Gastrocnemius medialis (tissue), 4 donors: ENCODE results near the gene PTX4. TPM values are rescaled to one million over a fixed set of nuclear protein-coding genes. Genes with fewer than 3 reads are reported as not detected.

Source experiments
- ATAC-seq, 2 donors: fragments of 150-250 bp; one replicate each; pipeline ENCODE4 v1.9.1; 2016
- DNase-seq, 2 donors: peaks; one replicate each; pipeline ENCODE4 v3.0.0-alpha.2; 2019
- H3K27ac ChIP-seq, 4 donors: fragments of 200-600 bp; sonication (generic); 1 replicate in 1 of 4; 2 replicates in 3 of 4; pipeline ENCODE4 v1.5.1; 2016 to 2018; ENCODE audit warnings: mild to moderate bottlenecking in 2 of 4, moderate library complexity in 1 of 4
- H3K27me3 ChIP-seq, 3 donors: fragments of 200-600 bp; sonication (generic) in 2 of 3; 1 replicate in 1 of 3; 2 replicates in 2 of 3; pipeline versions ENCODE4 v1.5.1 to v1.6.0; 2016 to 2019; ENCODE audit warnings: mild to moderate bottlenecking in 1 of 3, moderate library complexity in 1 of 3
- H3K36me3 ChIP-seq, 2 donors: fragments of 200-600 bp; sonication (generic) in 1 of 2; one replicate each; pipeline ENCODE4 v1.5.1; 2017 to 2018
- H3K4me1 ChIP-seq, 2 donors: fragments of 200-600 bp; sonication (generic) in 1 of 2; one replicate each; pipeline ENCODE4 v1.5.1; 2016 to 2017; ENCODE audit warnings: mild to moderate bottlenecking in 2 of 2
- H3K4me3 ChIP-seq, 4 donors: fragments of 200-600 bp; sonication (generic) in 3 of 4; 1 replicate in 1 of 4; 2 replicates in 3 of 4; pipeline ENCODE4 v1.5.1; 2016 to 2019; ENCODE audit warnings: mild to moderate bottlenecking in 2 of 4
- H3K9me3 ChIP-seq, 3 donors: fragments of 200-600 bp; sonication (generic) in 2 of 3; 1 replicate in 1 of 3; 2 replicates in 2 of 3; pipeline ENCODE4 v1.5.1; 2016 to 2019
- CTCF ChIP-seq, 5 experiments: fragments of 450-650 bp in 3 of 5; fragments of 200-600 bp in 2 of 5; sonication (generic) in 2 of 5; IDR thresholded peaks in 4 of 5; conservative IDR thresholded peaks in 1 of 5; 1 replicate in 4 of 5; 2 replicates in 1 of 5; pipeline ENCODE4 v1.5.1; 2016 to 2019; ENCODE audit warnings: antibody characterized with exemption in 5 of 5, mild to moderate bottlenecking in 3 of 5, moderate library complexity in 3 of 5
- POLR2A ChIP-seq, 2 donors: fragments of 450-650 bp; IDR thresholded peaks; one replicate each; pipeline ENCODE4 v1.6.1; 2017; ENCODE audit warnings: antibody characterized with exemption in 2 of 2, mild to moderate bottlenecking in 2 of 2, moderate library complexity in 2 of 2
- in situ Hi-C, 4 donors: fragments of 200-750 bp; cut with MboI; loops; one replicate each; pipeline versions ENCODE4 v1.15.0 to v1.8.0; 2017; ENCODE audit warnings: low sequenced_read_pairs in 4 of 4
- intact Hi-C: fragments of 100-400 bp; cut with DNase I; formaldehyde crosslinking; loops from one replicate; pipeline ENCODE4 v1.15.1; 2023; ENCODE audit warnings: low total_unique reads
- total RNA-seq, 4 donors: library from RNA; depleted of rRNA; stranded (reverse); fragments of >200 nt; gene quantifications; one replicate each; pipeline versions ENCODE4 v1.1.0 to v1.2.3, GENCODE V29; 2016

The PTX4 gene
- total RNA-seq, 4 donors from 2014 or later = 0.41 TPM; not detected in 3

DNA sequence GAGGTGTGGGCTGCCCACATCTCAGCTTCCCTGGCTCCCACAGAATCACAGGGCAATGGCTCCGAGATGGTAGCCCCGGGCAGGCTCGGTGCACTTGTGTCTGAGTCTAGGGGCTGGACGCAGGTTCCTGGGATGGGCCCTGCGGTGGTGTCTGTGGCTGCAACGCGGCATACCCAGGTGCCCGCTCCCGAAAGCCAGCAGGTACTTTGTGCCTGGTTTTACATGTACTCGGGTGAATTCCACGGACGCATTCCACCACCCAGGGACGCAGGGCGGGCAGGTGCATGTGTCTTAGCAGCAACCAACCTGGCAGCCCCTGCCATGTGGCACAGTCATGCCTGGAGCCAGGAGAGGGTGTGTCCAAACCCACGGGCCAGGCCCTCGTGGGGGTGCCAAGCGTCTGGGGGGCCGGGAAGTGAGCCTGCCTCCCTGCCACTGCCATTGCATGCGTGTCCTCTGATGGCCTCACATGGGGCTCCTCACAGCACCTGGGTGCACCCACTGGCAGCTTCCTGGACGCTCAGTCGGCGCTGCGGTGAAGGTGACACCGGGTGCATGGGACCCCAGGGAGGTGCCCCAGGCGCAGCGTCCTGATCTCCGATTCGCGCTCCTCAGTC lies 40.3 kb upstream of the PTX4 start:
- Histone ChIP-seq H3K4me1 (peaks cover 15 to 21% of the 10 kb centered on the region in 2 donors), H3K27me3 (no peaks in the 10 kb centered on the region), H3K36me3 (no peaks in the 10 kb centered on the region), H3K9me3 (no peaks in the 10 kb centered on the region), H3K27ac (peak overlapping the region in 1 of 4 donors; percentile 87), H3K4me3 (no peak overlapping the region)
- DNase-seq (no peak), ATAC-seq (no peak)
- intact Hi-C loops = no loop called here
- TF ChIP-seq CTCF (IDR thresholded peaks at IDR 0.05 in 4 of 5, conservative IDR thresholded peaks at IDR 0.05 in 1 of 5) = no peak
- TF ChIP-seq POLR2A (IDR thresholded peaks at IDR 0.05) = no peak
- in situ Hi-C loops = no loop called here

DNA sequence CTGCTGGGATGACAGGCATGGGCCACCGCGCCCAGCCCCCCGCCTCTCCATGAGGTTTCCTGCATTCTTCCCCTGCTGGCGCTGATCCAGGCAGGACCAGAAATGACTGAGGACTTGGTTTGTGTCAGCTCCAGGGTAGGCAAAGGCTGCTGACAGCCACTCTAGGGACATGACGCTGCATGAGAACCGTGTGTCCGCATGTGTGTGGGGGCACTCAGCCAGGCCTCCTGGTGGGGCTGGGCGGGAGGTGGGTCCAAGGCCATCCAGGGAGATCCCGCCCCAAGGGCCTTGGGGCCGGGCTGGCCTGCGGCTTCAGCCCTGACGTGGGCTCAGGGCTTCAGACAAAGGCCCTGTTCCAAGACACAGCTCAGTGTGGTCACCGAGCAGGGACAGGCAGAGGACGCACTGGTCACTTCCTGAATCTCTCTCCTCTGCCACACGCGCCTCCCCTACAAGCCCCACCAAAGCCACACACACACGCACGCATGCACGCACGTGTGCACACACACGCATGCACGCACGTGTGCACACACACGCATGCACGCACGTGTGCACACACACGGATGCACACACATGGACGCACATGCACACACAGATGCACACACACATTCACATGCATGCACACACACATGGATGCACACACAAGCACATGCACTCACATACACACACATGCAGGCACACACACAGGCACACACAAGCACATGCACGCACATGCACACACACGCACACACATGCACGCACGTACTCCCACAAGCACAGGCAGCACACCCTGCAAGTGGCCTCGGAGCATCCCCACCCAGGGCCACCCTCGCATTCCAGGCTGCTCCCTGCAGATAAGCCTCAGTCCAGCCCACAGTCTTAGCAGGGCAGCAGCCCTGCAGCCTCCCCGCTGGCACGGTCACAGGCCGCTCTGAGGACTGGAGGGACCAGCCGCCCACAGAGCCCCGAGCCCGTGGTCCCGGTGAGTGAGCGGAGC lies 39.4 kb upstream of the PTX4 start:
- ATAC-seq (no peak), DNase-seq (no peak)
- intact Hi-C loops = no loop called here
- Histone ChIP-seq H3K36me3 (no peaks in the 10 kb centered on the region), H3K4me1 (peaks cover 15 to 21% of the 10 kb centered on the region in 2 donors), H3K4me3 (no peak overlapping the region), H3K9me3 (no peaks in the 10 kb centered on the region), H3K27me3 (no peaks in the 10 kb centered on the region), H3K27ac (peak overlapping the region in 1 of 4 donors; percentile 50)
- TF ChIP-seq CTCF (IDR thresholded peaks at IDR 0.05 in 4 of 5, conservative IDR thresholded peaks at IDR 0.05 in 1 of 5) (no peak), POLR2A (IDR thresholded peaks at IDR 0.05) (no peak)
- in situ Hi-C loops = no loop called here

- in situ Hi-C loops = no loop called here
- H3K27me3 ChIP-seq = no peaks in the 10 kb centered on the region
- H3K36me3 ChIP-seq = no peaks in the 10 kb centered on the region
- H3K27ac ChIP-seq = peak overlapping the region in 1 of 4 donors; percentile 50
- no peak overlapping the region for H3K4me3 ChIP-seq
- intact Hi-C loops = no loop called here
- ATAC-seq (no peak), DNase-seq (no peak)
- TF ChIP-seq CTCF (IDR thresholded peaks at IDR 0.05 in 4 of 5, conservative IDR thresholded peaks at IDR 0.05 in 1 of 5) = no peak
- TF ChIP-seq POLR2A (IDR thresholded peaks at IDR 0.05) = no peak
- no peaks in the 10 kb centered on the region for H3K9me3 ChIP-seq
- peaks cover 4 to 10% of the 10 kb centered on the region in 2 donors for H3K4me1 ChIP-seq
Observed at GRCh38 chr16:1526608-1527555, 38.1 kb upstream of the PTX4 start.

DNA sequence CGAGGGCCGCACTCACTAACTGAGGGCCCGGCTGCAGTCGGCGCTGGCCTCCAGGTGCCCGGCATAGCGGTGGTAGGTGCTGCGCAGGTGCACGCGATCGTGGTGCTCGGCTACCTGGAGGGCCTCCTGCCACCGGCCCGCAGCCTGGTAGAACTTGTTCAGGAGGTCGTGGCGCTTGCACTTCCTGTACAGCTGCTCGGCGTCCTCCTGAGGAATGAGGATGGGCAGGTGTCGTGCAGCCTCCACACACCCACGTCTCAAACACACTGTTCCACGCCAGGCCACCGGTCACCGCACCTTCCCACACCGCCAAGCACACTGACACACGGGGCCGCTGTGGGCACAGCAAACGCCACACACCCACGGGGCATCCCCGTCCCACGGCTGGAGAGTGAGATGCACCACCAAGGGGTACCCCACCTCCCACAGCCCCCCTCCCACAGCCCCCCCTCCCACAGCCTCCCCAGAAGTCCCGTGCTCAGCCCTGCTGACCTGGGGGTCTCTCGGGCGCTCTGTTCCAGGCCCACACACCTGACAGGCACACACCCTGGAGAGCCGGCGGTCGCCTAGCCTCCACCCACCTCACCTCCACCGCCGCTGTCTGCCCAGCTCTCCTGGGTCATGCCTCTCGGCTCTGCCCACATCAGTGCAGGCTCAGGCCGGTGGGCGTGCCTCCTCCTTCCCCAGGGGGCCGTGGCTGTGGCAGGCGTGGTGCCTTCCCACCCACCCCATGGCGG lies 37.3 kb upstream of the PTX4 start:
- Histone ChIP-seq H3K4me1 (peaks cover 0 to 6% of the 10 kb centered on the region in 2 donors), H3K27me3 (no peaks in the 10 kb centered on the region), H3K27ac (no peak overlapping the region), H3K36me3 (no peaks in the 10 kb centered on the region), H3K4me3 (no peak overlapping the region), H3K9me3 (no peaks in the 10 kb centered on the region)
- in situ Hi-C loops (no loop called here), intact Hi-C loops (no loop called here)
- ATAC-seq = no peak
- no peak for DNase-seq
- TF ChIP-seq POLR2A (IDR thresholded peaks at IDR 0.05) (no peak), CTCF (IDR thresholded peaks at IDR 0.05 in 4 of 5, conservative IDR thresholded peaks at IDR 0.05 in 1 of 5) (no peak)
